SJSA1 (cell line): ENCODE measurements around the gene LHFPL2. TPM values are rescaled to one million over a fixed set of nuclear protein-coding genes. Genes with fewer than 3 reads are reported as not detected.
A peak's percentile ranks its signal among the peaks of the same experiment; 100 is the strongest.

ENCODE experiments used
- DNase-seq, 2 experiments: peaks; one replicate each; pipeline ENCODE4 v3.0.0-alpha.2; 2015 to 2020; ENCODE audit warnings: low spot score in 2 of 2, low read depth in 1 of 2
- H3K27ac ChIP-seq: fragments of 250-450 bp; sonication (Bioruptor Pico); 2 replicates; pipeline ENCODE4 v1.5.1; 2020; ENCODE audit warnings: mild to moderate bottlenecking, moderate library complexity
- H3K27me3 ChIP-seq: fragments of 250-450 bp; sonication (Bioruptor Pico); replicated peaks from 2 replicates; pipeline ENCODE4 v1.5.1; 2020; ENCODE audit warnings: mild to moderate bottlenecking, moderate library complexity
- H3K36me3 ChIP-seq: fragments of 250-450 bp; sonication (Bioruptor Pico); 2 replicates; pipeline ENCODE4 v1.5.1; 2020; ENCODE audit warnings: mild to moderate bottlenecking
- H3K4me1 ChIP-seq: fragments of 250-450 bp; sonication (Bioruptor Pico); replicated peaks from 2 replicates; pipeline ENCODE4 v1.6.1; 2021; ENCODE audit warnings: mild to moderate bottlenecking
- H3K4me3 ChIP-seq: fragments of 250-450 bp; sonication (Bioruptor Pico); 2 replicates; pipeline ENCODE4 v1.5.1; 2020; ENCODE audit warnings: mild to moderate bottlenecking
- H3K9me3 ChIP-seq: fragments of 250-450 bp; sonication (Bioruptor Pico); replicated peaks from 2 replicates; pipeline ENCODE4 v1.5.1; 2020; ENCODE audit warnings: mild to moderate bottlenecking
- total RNA-seq: library from RNA; depleted of rRNA; stranded (reverse); fragments of >200 nt; shearing (Covaris generic); gene quantifications from 2 replicates; pipeline ENCODE4 v1.2.3, GENCODE V29; 2014

The LHFPL2 gene
- total RNA-seq, 1 experiment from 2014 or later: 19.3 TPM

DNA sequence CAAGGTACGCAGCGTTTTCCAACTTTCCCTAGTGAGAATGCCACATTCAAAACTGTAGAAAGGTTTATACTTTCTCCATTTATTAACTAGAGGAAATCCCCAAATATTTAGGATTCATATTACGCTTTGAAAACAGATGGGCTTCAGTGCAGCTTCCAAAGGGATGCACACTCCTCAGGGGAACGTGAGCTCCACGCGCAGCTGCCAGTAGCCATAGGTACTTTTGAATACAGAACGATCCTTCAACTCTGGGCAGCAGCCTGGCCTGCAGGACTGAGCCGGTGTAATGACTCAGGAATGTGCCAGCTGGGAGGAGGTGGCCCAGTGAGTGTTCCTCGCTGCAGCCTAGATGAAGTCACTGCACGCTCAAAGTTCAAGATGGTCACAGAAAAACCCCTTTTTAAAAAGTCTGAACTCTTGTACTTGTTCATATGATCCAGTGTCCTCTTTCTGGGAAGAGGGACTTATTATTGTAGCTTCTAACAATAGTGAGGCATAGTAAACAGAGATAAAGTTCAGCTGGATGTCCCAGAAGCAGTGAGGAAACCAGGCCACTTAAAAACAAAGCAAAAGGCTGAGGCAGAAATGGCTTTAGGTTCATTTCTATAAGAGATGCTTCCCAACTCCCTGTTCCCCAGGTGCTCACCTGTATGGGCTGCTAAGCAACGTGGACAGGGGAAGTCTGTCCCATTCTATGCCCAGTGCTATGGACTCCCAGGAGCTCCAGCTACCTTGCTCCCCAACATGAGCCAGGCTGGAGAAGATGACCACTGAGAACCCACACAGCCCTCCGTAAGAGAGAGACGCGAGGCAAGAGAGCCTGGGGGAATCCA is 130.0 kb downstream of the LHFPL2 start:
- no peaks in the 10 kb centered on the region for H3K27me3 ChIP-seq
- no peaks in the 10 kb centered on the region; the same call in 1 of the 2 replicates for H3K36me3 ChIP-seq
- H3K4me3 ChIP-seq: no peak overlapping the region
- peak overlapping the region; percentile 59 for H3K27ac ChIP-seq
- H3K4me1 ChIP-seq: peaks cover 19% of the 10 kb centered on the region
- H3K9me3 ChIP-seq: no peaks in the 10 kb centered on the region
- DNase-seq: peak; percentile 64 to 82

DNA sequence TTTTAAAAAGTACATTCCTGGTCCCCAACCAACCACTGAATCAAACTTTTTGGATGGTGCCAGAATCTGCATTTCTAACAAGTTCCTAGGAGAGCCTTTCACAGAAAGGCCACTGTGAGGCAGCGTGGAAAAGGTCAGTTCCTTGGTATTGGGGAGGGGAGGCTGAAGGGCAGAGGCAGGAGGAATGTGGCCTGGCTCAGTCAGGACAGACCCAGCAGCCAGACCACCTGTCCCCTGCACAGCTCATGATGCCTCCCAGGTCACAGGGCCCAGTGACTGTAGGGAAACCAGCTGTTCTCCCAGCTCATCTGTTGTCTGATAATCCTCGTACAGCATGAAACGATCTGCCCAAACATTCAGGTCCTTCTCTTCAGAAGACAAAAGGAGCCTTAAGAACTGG is 132.9 kb downstream of the LHFPL2 start:
- DNase-seq: no peak
- Histone ChIP-seq H3K27ac (no peak overlapping the region), H3K27me3 (no peaks in the 10 kb centered on the region), H3K4me1 (peaks cover 19% of the 10 kb centered on the region), H3K36me3 (no peaks in the 10 kb centered on the region; the same call in 1 of the 2 replicates), H3K9me3 (no peaks in the 10 kb centered on the region), H3K4me3 (no peak overlapping the region)

DNA sequence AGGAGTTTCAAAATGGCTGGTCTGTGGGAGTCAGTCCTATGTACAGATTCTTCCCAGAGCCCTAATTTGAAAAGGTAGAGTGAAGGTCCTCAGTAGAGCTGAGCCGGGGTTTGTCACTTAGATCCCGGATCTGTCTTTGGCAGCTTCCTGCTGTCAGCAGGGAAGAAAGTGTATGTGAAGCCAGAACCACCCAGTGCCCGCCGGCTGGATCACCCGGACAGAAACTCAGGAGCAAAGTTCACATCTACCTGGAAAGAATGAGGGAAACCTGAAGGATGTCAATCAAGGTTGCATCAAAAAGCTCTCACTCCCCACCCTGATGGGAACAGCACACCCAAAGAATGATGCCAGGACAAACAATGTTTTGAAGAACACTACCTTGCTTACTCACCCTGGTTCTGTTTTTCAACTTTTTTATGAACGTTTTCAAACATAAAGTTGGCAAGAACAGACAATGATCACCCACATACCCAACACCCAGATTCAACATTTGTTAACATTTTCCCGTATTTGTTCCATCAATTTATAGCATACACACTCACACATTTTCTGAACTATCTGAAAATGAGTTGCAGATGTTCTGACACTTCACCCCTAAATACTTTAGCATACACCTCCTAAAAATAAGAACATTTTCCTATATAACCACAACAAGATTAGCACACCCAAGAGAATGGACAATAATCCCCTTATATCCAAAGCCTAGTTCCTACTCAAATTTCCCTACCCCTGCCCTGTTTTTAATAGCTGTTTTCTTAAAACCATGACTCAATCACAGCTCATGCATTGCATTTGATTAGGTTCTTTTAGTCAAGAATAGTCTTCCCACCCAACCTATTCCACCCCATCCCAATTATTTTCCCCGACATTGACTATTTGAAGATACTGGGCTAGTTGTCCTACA is 133.9 kb downstream of the LHFPL2 start:
- H3K4me1 ChIP-seq: peaks cover 18% of the 10 kb centered on the region
- H3K27ac ChIP-seq: no peak overlapping the region
- H3K36me3 ChIP-seq: no peaks in the 10 kb centered on the region; the same call in 1 of the 2 replicates

DNA sequence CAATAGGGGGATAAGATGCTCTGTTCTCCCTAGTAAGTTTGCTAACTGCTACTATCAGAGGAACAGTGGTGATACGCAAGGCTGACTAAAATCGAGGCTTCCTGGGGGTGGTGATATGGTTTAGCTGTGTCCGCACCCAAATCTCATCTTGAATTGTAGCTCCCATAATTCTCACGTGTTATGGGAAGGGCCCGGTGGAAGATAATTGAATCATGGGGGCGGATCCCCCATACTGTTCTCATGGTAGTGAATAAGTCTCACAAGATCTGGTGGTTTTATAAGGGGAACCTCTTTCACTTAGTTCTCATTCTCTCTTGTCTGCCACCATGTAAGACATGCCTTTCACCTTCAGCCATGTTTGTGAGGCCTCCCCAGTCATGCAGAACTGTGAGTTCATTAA is 135.1 kb downstream of the LHFPL2 start:
- no peak overlapping the region for H3K4me3 ChIP-seq
- no peaks in the 10 kb centered on the region; the same call in 1 of the 2 replicates for H3K36me3 ChIP-seq
- H3K4me1 ChIP-seq: peaks cover 8% of the 10 kb centered on the region
- no peak for DNase-seq
- no peak overlapping the region for H3K27ac ChIP-seq
- H3K9me3 ChIP-seq: no peaks in the 10 kb centered on the region
- no peaks in the 10 kb centered on the region for H3K27me3 ChIP-seq

More for the DNA sequence above, 133.9 kb downstream of the LHFPL2 start:
- H3K27me3 ChIP-seq: no peaks in the 10 kb centered on the region
- DNase-seq: no peak
- H3K9me3 ChIP-seq: no peaks in the 10 kb centered on the region
- H3K4me3 ChIP-seq: no peak overlapping the region

DNA sequence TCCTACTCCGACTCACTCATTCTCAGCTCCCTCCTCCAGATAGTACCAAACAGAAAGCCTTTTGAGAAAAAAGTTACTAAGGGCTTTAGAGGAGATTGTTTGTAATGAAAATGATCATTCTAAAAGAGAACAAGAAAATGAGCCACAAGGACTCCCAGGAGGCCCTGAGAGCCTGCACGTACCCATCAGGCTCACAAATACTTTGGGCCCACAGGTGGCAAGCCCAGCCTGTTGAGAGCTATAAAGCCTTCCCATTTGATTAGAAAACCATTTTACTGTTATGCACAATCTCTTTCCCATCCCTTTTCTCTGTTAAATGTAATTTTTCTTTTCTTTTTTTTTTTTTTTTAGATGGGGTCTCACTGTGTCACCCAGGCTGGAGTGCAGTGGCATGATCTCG is 136.1 kb downstream of the LHFPL2 start:
- Histone ChIP-seq H3K27me3 (no peaks in the 10 kb centered on the region), H3K9me3 (no peaks in the 10 kb centered on the region), H3K27ac (no peak overlapping the region), H3K4me1 (peaks cover 4% of the 10 kb centered on the region), H3K4me3 (no peak overlapping the region), H3K36me3 (no peaks in the 10 kb centered on the region; the same call in 1 of the 2 replicates)
- no peak for DNase-seq

DNA sequence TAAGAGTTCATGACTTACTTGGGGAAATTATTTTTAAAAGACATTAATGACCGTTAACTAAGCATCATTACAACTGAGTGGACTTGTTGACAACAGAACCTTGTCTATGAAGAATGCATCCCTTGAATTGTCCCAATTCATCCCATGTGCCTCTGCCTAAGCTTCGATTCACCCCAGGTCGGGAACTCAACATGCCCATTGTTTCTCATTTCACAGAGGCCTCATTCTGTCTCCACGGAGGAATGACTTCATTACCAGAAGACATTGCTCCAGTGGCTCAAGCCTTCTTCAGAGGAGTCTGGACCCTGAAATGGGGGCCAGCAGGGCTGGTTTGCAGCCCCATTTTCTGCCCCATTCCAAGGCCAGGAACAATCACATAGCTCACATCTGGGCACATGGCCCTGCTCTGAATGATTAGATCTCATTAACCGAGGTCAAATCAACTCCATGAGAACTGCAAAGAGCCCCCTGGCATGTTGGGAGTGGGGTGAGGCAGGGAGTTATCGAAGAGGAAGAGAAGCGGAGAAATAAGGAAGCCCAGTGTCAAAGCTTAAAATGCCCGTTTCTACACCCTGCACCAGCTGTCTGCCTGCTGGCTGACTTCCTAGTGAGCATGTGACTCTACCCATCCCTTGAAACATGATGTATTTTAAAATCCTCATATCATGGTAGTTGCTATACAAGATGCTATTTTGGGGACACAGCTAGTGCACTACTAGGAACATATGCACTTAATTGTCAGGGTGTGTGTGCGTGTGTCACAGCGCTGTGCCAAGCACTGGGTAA is 137.3 kb downstream of the LHFPL2 start:
- H3K27me3 ChIP-seq: no peaks in the 10 kb centered on the region
- no peak overlapping the region for H3K4me3 ChIP-seq
- no peak overlapping the region for H3K27ac ChIP-seq
- no peaks in the 10 kb centered on the region; the same call in 1 of the 2 replicates for H3K36me3 ChIP-seq
- no peaks in the 10 kb centered on the region for H3K9me3 ChIP-seq
- H3K4me1 ChIP-seq: peaks cover 4% of the 10 kb centered on the region
- no peak for DNase-seq

DNA sequence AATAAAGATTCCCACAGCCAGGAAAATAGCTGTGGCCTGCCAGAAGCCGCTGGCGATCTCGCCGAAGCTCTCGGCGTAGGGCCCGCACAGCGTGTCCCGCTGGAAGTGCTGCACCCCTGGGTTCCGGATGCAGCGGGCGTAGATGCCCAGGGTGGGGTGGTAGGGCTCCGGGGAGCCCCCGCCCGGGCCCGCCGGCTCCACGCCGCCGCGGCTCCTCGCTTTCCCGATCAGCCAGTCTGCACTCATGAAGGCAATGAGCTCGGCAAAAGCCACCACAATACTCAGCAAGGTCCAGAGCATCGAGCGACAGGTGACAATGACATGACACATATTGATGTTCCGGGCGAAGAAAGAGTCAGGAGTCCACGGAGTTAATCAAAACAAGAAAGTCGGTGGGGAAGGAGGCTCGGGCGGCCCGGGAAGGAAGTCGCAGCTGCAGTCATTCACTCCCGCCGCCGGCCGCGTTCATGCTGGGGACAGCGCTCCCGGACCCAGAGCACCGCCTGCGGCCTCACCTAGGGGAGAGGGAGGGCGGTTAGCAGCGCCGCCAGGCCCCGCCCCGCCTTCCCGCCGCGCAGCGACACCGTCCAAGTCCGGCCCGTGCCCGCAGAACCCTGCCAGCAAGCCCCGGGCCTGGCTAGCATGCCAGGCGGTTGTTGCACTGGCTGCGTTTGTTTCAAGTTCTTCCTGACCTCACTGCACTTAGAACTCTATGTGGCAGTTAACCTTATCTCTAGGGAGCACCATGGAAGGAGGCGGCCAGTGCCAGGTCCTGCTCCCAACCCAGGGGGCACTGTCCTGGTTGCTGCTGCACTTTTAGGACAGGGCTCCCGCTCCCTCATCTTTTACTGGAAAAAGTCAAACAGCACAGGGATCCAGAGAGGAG is 138.4 kb downstream of the LHFPL2 start:
- Histone ChIP-seq H3K36me3 (no peaks in the 10 kb centered on the region; the same call in 1 of the 2 replicates), H3K4me1 (peaks cover 8% of the 10 kb centered on the region), H3K4me3 (no peak overlapping the region), H3K27ac (no peak overlapping the region), H3K27me3 (no peaks in the 10 kb centered on the region), H3K9me3 (no peaks in the 10 kb centered on the region)
- no peak for DNase-seq

DNA sequence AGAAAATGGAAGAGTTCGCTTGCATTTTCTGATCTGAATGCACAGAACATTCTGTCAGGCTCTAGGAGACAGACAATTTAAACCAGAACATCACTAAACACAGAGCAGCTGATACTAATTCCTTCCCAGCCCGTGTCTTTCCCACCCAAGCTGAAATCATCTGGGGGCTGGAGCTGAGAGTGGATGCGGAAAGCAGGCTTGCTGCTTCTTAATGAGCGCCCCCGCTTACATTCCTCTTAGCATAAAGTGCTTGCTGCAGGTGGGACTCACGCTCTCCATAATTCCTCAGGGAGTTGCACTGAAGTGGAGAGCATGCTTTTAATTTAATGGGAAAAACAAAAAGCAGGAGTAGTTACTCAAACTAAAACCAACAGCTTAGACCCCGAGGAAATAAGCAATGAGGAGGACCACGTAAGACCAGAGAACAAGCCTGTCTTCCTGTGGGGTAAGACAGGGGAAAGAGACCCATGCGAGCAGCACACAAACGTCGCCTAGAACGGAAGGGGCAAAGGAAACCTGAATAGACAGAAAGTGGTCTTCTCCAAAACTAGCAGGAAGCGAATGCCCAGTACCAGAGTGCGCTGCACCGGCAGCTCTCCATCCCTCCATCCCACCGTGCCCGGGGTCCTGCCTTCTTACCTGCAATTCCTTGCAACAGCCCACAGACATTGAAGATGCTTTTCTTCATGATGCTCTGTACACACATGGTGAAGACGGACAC is 139.3 kb downstream of the LHFPL2 start:
- H3K9me3 ChIP-seq: no peaks in the 10 kb centered on the region
- no peaks in the 10 kb centered on the region for H3K27me3 ChIP-seq
- DNase-seq: no peak
- H3K36me3 ChIP-seq: no peaks in the 10 kb centered on the region
- H3K4me1 ChIP-seq: peaks cover 16% of the 10 kb centered on the region
- H3K27ac ChIP-seq: no peak overlapping the region
- no peak overlapping the region for H3K4me3 ChIP-seq

DNA sequence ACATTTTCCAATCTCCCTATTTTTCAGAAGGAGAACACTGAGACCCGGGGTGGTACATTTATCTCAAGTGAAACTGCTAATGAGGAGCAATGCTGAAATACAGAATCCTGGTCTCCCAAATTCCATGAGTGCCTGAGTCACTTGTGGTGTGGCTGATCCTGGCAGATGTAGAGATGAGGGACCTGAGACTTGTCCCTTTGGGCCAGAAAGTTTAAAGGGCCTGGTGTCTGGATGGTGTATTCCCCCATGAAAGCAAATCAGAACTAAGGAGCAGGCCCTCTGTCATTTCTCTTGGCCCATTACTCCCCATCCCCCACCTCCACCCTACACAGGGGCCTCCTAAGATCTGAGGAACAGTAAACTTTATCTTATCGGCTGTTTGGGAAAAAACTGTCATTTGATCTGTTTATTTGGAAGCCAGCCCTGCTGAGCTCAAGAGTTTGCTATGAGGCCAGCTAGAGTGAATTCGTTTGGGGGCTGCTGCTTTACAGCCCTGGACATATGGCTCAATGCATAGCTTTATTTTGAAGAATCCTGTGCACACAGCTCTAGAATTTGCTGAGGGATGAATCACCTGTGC is 140.3 kb downstream of the LHFPL2 start:
- H3K27ac ChIP-seq: no peak overlapping the region

DNA sequence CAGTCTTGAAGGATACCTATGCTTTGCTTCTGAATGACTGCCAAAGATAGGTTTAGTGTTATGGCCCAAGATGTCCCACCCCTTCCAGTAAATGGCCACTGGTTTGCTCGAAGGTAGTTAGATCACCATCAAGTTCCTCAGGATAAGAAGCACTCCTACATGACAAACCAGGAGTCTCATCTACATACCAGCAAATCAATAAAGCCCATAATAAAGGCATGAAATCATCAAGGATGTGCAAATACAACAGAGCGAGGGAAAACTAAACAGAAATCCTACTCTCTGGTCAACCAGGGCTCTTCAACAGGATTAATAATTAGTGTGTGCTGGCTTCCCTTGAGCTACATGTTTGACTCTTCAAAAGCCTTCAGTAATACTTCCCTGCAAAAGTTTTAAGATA is 141.0 kb downstream of the LHFPL2 start:
- no peaks in the 10 kb centered on the region for H3K36me3 ChIP-seq
- no peak for DNase-seq
- no peak overlapping the region for H3K27ac ChIP-seq
- no peaks in the 10 kb centered on the region for H3K9me3 ChIP-seq
- peaks cover 17% of the 10 kb centered on the region for H3K4me1 ChIP-seq
- no peaks in the 10 kb centered on the region for H3K27me3 ChIP-seq
- H3K4me3 ChIP-seq: no peak overlapping the region

More for the DNA sequence above, 140.3 kb downstream of the LHFPL2 start:
- no peaks in the 10 kb centered on the region for H3K27me3 ChIP-seq
- peaks cover 17% of the 10 kb centered on the region for H3K4me1 ChIP-seq
- no peak for DNase-seq
- no peaks in the 10 kb centered on the region for H3K9me3 ChIP-seq
- H3K36me3 ChIP-seq: no peaks in the 10 kb centered on the region
- H3K4me3 ChIP-seq: no peak overlapping the region

DNA sequence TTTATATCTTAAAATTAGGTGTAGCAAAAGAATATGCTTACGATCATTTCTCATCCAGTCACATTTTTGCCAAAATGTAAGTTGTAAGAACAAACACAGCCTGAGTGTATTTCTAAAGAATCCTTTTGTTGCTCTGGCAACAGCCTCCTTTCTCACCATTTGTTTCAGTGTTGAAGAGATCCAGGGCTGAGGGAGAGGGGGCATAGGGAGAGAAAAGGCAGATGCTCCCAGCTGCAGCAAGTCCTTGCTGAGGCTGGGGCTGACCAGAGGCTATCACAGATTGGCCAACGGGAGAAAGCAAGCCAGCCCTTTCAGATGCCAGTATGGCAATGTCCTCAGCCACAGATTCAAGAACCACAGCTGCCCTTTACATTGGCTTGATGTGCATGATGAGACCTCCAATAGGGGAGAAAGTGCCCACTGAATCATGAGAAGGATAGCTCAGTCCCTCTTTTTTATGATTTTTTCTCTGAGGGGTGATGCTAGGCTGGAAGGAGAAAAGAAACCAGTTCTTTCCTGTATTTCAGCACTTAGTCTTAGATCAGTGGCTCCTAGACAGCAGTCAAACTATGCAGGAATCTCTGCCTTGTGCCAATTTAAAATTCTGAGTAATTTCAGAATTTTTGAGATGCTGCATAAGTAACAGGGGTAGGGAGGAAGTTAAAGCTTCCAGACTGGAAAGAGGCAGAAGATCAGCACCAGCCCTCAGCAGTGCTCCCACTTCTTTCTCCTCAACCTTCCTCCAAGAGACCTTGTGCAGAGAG is 142.1 kb downstream of the LHFPL2 start:
- H3K9me3 ChIP-seq: no peaks in the 10 kb centered on the region
- H3K27ac ChIP-seq: no peak overlapping the region
- no peaks in the 10 kb centered on the region for H3K36me3 ChIP-seq
- peaks cover 23% of the 10 kb centered on the region for H3K4me1 ChIP-seq
- no peaks in the 10 kb centered on the region for H3K27me3 ChIP-seq
- no peak for DNase-seq
- H3K4me3 ChIP-seq: no peak overlapping the region
